Occipital lobe (tissue), 2 donors: ENCODE results near the gene CGREF1. TPM values are rescaled to one million over a fixed set of nuclear protein-coding genes. Genes with fewer than 3 reads are reported as not detected.

Experiments
- DNase-seq: peaks from one replicate; lab custom pipeline; 2025; lab: John Stamatoyannopoulos, UW
- total RNA-seq: library from RNA; depleted of rRNA; stranded (reverse); fragments of >200 nt; gene quantifications from one replicate; pipeline ENCODE4 v1.2.3, GENCODE V29; 2014

The CGREF1 gene
- total RNA-seq, 1 donor from 2014 or later: 17.3 TPM

DNA sequence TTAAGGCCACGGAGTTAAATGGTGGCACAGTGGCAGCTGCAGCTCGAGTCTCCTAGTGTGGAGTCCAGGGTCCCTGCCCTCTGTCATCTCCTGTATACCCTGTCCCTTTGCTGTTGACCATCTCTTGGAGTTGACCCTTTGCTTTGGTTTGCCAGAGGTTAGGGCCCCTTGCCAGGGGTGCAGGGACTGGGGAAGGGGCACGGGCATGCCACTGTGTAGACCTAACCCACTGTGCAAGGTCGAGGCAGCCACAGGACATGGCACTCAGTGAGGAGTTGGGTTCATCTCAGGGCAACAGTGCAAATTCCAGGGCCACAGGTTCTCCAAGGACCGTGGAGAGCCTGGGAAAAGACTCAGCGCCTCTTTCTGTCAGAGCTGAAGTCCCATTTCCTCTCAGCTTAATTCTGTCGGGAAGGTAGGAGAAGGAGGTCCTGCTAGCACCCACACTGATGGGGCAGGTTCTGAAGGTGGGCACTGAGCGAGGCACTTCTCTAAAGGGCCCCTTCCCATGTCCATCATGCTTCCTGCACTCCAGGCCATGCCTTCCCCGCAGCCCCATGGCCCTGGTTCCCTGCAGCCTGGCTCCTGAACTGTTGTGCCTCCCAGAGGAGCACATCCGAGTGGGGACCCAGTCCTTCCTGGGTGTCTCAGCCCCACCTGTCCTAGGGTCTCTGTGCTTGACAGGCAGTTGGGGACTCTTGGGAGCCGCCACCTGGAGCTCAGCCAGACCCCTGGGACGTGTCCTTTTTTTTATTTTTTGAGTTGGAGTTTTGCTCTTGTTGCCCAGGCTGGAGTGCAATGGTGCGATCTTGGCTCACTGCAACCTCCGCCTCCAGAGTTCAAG lies 29.6 kb downstream of the CGREF1 start:
- DNase-seq: no peak

DNA sequence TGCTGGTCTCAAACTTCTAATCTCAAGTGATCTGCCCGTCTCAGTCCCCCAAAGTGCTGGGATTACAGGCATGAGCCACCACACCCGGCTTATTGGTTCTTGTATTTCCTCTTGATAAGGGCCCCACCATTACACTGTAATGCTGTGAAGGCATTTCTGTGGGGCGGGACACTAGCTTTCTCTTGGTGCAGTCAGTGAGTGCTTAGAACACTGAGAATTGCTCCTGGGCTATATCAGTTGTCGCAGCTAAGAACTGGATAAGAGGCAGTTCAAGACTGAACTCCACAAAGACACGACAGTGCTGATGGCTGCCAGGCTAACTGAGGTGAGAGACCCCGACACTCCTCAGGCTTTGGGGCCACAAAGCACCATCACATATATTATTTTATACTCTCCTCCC lies 30.3 kb downstream of the CGREF1 start:
- DNase-seq: no peak

DNA sequence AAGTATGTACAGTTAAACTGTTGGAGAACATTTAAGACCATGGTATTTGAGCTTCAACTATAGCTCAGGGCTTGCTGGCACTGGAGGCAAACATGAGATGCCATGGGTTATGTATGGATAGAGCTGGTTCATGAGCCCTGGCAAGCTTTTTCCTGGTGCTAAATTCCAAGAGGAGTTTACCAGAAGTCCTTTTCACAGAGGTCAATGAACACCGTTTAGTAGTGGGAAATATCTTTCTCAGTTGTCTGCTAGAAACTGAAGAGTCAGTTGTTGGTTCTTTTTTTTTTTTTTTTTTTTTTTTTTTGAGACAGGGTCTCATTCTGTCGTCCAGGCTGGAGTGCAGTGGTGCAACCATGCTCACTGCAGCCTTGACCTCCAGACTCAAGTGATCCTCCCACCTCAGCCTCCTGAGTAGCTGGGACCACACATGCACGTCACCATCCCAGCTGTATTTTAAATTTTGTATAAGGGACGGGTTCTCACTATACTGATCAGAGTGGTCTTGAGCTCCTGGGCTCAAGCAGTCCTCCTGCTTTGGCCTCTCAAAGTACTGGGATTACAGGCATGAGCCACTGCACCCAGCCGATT lies 31.0 kb downstream of the CGREF1 start:
- DNase-seq: no peak

DNA sequence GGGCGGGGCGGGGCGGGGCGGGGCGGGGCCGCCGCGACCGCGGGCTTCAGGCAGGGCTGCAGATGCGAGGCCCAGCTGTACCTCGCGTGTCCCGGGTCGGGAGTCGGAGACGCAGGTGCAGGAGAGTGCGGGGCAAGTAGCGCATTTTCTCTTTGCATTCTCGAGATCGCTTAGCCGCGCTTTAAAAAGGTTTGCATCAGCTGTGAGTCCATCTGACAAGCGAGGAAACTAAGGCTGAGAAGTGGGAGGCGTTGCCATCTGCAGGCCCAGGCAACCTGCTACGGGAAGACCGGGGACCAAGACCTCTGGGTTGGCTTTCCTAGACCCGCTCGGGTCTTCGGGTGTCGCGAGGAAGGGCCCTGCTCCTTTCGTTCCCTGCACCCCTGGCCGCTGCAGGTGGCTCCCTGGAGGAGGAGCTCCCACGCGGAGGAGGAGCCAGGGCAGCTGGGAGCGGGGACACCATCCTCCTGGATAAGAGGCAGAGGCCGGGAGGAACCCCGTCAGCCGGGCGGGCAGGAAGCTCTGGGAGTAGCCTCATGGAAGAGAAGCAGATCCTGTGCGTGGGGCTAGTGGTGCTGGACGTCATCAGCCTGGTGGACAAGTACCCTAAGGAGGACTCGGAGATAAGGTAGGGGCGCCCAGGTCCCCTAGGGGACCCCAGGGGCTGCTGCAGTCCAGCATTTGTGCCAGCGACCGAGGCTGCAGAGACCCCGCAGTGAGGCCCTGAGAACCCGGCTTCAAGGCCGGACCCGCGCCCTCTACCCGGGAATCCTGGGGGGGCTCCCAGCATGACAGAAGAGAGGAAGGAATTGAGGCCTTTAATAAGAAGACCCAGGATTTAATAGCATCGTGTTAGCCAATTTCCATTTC lies 32.0 kb downstream of the CGREF1 start, which contains the start of gene KHK:
Gene KHK (plus strand): TSS at position 49 of the 870 bp plus-strand sequence. CDS start 488 bp downstream, at position 537.
- peak; percentile 54 for DNase-seq

DNA sequence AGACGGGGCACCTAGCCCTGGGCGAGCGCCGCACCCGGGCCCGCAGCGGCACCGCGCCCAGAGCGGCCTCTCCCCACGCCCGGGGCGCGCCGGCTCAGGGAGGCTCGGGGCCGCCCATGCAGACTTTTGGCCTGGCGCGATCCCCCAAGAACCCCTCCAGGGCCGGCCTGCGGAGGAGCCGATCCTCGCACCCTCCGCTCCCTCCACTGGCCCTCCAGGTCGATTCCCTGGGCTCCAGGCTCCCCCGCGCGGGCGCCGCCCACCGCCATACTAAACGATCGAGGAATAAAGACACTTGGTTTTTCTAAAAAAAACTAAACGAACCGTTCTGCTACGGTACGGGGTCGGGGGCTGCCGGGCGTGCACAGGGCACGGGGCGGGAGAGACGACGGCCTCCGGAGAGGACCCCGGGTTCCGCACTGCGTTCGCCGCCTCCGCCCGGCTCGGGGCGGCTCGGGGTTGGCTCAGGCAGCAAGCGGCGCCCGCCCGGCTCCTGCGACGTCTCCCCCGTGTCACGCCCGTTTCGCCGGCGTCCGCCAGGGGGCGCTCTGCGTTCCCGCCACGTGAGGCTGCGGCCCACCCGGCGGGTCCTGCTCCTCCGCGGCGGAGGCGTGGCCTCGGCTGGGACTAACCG lies 32.7 kb downstream of the CGREF1 start:
- DNase-seq: peak; percentile 94

DNA sequence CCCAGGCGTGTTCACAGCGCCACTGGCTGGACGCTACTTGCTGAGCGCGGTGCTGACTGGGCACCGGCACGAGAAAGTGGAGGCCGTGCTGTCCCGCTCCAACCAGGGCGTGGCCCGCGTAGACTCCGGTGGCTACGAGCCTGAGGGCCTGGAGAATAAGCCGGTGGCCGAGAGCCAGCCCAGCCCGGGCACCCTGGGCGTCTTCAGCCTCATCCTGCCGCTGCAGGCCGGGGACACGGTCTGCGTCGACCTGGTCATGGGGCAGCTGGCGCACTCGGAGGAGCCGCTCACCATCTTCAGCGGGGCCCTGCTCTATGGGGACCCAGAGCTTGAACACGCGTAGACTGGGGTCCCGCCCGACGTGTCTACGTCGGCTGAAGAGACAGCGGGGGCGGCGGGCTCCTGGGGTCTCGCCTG lies 33.2 kb downstream of the CGREF1 start:
- DNase-seq: peak; percentile 65

DNA sequence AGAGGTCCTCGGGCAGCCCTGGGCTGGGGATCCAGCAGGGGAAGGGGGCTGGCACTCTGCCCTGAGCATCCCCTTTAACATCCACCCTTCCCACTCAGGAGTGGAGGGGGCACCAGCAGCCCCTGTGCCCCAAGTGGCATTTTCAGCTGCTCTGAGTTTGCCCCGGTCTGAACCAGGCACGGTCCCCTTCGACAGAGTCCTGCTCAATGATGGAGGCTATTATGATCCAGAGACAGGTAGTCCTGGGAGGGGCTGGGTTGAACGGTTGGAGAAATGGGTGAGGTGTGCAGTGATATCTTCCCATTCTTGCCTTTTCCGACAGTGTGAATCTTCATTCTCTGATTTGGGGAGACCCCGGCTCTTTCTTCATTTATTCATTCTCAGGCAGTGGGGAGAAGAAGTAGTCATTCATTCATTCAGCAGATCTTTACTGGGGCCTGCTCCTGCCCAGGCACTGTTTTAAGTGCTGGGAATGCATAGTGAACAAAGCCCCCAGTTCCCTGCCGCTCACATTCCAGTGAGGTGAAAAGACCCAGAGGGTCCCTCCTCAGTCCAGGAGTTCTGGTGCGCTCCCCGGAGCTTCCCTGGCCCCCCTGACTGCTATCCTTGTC lies 33.8 kb downstream of the CGREF1 start:
- DNase-seq: no peak

DNA sequence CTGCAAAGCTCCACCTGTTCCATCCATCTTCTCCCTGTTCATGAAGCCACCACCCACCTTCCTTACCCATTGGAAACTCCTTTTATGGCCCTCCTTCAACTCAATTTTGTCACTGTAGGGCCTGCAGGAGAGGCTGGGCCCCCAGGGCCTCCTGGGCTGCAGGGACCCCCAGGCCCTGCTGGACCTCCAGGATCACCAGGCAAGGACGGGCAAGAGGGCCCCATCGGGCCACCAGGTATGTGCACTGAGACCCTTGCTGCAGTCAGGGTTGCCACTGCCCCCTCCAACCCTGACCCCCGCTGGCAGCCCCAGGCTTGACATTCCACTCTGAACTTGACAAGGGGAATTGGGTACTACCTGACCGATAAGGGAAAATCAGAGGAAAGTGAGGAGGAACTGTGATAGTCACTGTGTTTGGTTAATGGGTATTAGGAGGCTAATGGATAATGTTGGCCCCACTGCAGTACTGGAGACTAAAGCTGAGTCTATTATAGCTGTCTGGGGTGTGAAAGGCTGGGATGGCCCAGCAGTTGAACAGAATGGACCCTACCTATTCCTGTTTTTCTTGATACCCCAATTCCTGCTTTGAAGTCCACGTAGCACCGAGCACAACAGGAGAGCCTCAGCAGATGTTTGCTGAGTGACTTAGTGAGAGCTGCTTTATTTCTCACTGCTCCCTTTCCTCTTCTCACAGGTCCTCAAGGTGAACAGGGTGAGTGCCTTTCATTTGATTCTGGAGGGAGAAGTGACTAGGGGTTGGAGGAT lies 34.4 kb downstream of the CGREF1 start:
- DNase-seq: no peak

DNA sequence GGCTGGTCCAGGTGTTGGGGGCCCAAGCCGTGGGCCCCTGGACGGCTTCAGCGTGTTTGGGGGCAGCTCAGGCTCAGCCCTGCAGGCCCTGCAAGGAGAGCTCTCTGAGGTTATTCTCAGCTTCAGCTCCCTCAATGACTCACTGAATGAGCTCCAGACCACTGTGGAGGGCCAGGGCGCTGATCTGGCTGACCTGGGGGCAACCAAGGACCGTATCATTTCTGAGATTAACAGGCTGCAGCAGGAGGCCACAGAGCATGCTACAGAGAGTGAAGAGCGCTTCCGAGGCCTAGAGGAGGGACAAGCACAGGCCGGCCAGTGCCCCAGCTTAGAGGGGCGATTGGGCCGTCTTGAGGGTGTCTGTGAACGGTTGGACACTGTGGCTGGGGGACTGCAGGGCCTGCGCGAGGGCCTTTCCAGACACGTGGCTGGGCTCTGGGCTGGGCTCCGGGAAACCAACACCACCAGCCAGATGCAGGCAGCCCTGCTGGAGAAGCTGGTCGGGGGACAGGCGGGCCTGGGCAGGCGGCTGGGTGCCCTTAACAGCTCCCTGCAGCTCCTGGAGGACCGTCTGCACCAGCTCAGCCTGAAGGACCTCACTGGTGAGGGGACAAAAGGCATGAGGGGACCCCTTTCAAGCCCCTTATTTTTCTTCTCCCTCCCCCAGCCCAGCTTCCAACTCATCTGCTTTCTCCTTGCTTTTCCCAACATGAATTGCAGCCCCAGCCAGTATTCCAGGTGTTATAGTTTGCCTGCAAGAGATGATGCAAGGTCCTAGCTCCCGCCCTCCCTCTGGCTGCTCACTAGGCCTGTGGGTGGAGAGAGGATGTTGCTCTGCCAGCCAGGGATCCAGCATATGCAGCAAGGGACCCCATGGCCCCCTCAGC lies 35.3 kb downstream of the CGREF1 start:
- no peak for DNase-seq

DNA sequence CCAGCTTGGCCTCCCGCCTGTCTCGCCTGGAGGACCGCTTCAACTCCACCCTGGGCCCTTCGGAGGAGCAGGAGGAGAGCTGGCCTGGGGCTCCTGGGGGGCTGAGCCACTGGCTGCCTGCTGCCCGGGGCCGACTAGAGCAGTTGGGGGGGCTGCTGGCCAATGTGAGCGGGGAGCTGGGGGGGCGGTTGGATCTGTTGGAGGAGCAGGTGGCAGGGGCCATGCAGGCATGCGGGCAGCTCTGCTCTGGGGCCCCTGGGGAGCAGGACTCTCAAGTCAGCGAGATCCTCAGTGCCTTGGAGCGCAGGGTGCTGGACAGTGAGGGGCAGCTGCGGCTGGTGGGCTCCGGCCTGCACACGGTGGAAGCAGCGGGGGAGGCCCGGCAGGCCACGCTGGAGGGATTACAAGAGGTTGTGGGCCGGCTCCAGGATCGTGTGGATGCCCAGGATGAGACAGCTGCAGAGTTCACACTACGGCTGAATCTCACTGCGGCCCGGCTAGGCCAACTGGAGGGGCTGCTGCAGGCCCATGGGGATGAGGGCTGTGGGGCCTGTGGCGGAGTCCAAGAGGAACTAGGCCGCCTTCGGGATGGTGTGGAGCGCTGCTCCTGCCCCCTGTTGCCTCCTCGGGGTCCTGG lies 36.0 kb downstream of the CGREF1 start:
- DNase-seq: no peak

DNA sequence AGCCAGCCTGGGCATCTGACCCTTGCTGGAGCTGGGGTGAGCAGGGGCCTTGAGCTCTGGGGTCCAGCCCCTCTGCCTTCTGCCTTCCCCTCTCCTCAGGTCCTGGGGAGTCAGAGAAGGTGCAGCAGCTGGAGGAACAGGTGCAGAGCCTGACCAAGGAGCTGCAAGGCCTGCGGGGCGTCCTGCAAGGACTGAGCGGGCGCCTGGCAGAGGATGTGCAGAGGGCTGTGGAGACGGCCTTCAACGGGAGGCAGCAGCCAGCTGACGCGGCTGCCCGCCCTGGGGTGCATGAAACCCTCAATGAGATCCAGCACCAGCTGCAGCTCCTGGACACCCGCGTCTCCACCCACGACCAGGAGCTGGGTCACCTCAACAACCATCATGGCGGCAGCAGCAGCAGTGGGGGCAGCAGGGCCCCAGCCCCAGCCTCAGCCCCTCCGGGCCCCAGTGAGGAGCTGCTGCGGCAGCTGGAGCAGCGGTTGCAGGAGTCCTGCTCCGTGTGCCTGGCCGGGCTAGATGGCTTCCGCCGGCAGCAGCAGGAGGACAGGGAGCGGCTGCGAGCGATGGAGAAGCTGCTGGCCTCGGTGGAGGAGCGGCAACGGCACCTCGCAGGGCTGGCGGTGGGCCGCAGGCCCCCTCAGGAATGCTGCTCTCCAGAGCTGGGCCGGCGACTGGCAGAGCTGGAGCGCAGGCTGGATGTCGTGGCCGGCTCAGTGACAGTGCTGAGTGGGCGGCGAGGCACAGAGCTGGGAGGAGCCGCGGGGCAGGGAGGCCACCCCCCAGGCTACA lies 36.8 kb downstream of the CGREF1 start:
- DNase-seq: no peak

DNA sequence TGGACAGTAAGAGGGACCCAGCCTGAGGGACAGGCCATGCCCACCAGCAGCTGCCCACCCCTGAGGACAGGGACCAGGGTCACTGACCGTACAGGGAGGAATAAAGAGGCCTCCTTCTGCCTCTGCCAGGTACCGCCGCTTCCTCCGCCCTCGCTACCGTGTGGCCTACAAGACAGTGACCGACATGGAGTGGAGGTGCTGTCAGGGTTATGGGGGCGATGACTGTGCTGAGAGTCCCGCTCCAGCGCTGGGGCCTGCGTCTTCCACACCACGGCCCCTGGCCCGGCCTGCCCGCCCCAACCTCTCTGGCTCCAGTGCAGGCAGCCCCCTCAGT lies 38.4 kb downstream of the CGREF1 start:
- no peak for DNase-seq

DNA sequence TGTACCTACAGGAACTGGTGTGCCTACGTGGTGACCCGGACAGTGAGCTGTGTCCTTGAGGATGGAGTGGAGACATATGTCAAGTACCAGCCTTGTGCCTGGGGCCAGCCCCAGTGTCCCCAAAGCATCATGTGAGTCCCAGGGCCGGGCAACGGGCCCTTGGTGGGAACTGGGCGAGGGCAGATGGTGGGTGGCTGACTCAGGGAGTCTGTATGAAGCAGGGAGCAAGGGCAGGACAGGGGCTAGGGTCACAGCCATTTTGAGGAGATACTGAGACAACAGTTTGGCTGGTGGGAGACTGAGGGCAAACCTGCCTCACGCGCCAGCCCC lies 38.8 kb downstream of the CGREF1 start:
- DNase-seq: no peak

DNA sequence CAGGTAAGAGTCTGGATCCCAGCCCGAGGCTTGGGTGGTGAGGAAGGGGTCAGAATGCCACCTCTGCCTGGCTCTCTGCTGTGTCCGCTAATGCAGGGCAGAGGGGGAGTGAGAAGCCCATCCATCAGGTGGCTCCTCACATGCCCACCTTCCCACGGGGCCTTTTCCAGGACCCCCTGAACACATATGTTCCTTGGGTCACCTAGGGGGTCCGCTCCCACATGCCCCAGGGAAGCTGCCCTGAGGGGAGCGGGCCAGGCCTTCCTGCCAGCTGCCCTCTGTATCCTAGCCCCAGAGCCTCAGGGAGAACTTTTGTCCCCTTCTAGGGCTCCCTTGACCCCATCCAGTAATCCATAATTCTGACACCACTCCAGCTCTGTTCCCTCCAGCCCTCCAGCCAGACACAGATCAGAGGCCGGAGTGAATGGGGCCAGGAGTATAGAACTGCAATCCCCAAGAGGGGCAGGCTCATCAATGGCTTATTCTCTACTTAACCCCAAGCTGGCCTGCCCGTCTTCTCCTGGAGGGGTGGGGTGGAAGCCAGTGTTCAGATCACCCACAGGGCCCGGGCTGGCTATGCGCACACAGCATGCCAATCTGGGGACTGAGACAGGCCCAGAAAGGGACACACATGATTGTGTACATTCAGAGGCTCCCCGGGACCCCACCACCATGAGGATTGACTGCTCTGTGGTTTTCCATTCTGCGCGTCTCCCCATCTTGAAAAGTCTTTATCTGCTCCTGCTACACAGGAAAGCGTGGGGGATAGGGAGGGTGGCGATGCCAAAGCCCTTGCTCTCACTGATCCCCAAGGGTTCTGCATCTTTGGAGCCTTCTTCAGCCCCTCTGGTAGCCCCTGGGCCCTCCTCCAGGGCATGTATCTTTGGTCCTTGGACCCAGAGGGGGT lies 39.4 kb downstream of the CGREF1 start:
- no peak for DNase-seq

DNA sequence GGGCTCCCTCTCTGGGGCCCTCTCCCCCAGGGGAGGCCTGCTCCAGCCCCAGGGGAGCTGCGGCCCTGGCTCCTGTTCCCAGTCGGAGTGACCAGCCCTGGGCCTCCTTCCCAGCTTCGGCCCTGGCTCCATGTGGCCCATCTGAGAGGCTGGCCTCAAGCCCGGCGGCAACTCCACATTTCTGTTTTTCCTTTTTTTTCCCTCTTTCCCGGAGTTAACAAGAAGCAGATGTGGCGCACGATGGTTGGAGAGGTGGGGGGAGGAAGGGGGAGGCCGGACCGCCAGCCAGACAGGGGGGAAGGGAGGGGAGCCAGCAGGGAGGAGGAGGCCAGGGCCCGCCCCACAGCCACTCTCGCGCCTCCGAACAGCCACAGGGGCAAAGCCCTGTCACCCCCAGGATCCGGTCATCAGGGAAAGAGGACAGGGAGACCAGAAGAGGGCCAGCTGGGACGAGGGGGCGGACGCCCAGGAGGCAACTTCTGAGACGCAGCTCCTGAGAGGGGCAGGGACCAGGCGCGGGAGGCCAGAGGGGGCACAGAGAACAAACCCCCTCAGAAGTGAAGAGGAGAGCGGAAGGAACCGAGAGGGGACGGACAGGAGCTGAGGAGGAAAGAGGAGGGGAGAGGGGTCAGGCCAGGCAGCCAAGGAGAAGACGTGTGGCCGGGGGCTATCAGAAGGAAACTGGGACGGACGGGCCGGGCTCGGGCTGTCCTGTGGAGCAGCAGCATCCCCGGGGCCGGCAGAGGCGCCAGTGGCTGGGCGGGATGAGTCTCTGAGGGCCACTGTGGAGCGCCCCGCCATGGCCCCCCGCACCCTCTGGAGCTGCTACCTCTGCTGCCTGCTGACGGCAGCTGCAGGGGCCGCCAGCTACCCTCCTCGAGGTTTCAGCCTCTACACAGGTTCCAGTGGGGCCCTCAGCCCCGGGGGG lies 40.4 kb downstream of the CGREF1 start, which contains the start of gene EMILIN1:
Gene EMILIN1 (plus strand): TSS at position 349 of the 928 bp plus-strand sequence. CDS start 451 bp downstream, at position 800.
- peak; percentile 60 for DNase-seq

DNA sequence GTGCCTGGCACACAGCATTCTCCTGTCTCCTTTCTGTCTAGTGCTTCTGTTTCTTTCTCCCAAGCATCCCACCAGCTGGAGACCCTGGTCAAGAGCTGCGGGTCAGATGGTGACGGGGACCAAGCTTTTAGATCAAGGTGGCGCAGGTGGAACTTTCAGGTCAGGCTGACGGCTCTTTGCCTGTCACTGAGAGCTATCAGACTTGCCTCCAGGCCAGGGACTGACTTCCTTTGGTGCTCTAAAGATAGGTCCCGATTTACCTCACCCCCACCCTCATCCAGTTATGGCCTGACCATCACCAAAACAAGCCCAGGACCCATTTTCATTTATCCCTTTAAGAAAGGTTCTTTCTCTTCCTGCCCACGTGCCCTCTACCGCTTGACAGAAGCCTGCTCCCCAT lies 41.7 kb downstream of the CGREF1 start:
- DNase-seq: no peak
